NT2/D1 (cell line): ENCODE measurements around the gene SIRPB1.
"Not testable (repeated sequence)": the region's sequence is repeated elsewhere in the genome, so short reads cannot be mapped to it uniquely, and the experiment has no call there.

Source experiments
- DNase-seq: peaks from one replicate; pipeline ENCODE4 v3.0.0-alpha.2; 2011; ENCODE audit warnings: low read depth, low spot score
- H3K27me3 ChIP-seq: 2 replicates; pipeline ENCODE4 v1.6.0; 2011; ENCODE audit warnings: mild to moderate bottlenecking; ENCODE audit not compliant: insufficient read length, insufficient read depth
- H3K36me3 ChIP-seq: 2 replicates; pipeline ENCODE4 v1.6.1; 2011; ENCODE audit warnings: mild to moderate bottlenecking, low read length, mixed read lengths; ENCODE audit not compliant: insufficient read depth, insufficient read length
- H3K4me1 ChIP-seq: 2 replicates; pipeline ENCODE4 v1.5.1; 2011; ENCODE audit not compliant: insufficient read depth, insufficient read length
- H3K4me3 ChIP-seq: 2 replicates; pipeline ENCODE4 v1.5.1; 2011; ENCODE audit warnings: low read depth; ENCODE audit not compliant: insufficient read length
- H3K9ac ChIP-seq: 2 replicates; pipeline ENCODE4 v1.6.0; 2011; ENCODE audit warnings: low read depth; ENCODE audit not compliant: insufficient read length
- H3K9me3 ChIP-seq: 2 replicates; pipeline ENCODE4 v1.5.1; 2011; ENCODE audit warnings: mild to moderate bottlenecking, low read length; ENCODE audit not compliant: insufficient read depth
- SUZ12 ChIP-seq: IDR thresholded peaks from 2 replicates; pipeline ENCODE4 v1.6.1; 2011; ENCODE audit not compliant: insufficient read length, insufficient read depth; ENCODE audit errors: extremely low read depth
- YY1 ChIP-seq: IDR thresholded peaks from 2 replicates; pipeline ENCODE4 v1.6.1; 2011; ENCODE audit not compliant: insufficient read length, insufficient read depth
- ZNF274 ChIP-seq: IDR thresholded peaks from 2 replicates; pipeline ENCODE4 v1.6.1; 2011; ENCODE audit warnings: mild to moderate bottlenecking, low read depth, low read length

The SIRPB1 gene

DNA sequence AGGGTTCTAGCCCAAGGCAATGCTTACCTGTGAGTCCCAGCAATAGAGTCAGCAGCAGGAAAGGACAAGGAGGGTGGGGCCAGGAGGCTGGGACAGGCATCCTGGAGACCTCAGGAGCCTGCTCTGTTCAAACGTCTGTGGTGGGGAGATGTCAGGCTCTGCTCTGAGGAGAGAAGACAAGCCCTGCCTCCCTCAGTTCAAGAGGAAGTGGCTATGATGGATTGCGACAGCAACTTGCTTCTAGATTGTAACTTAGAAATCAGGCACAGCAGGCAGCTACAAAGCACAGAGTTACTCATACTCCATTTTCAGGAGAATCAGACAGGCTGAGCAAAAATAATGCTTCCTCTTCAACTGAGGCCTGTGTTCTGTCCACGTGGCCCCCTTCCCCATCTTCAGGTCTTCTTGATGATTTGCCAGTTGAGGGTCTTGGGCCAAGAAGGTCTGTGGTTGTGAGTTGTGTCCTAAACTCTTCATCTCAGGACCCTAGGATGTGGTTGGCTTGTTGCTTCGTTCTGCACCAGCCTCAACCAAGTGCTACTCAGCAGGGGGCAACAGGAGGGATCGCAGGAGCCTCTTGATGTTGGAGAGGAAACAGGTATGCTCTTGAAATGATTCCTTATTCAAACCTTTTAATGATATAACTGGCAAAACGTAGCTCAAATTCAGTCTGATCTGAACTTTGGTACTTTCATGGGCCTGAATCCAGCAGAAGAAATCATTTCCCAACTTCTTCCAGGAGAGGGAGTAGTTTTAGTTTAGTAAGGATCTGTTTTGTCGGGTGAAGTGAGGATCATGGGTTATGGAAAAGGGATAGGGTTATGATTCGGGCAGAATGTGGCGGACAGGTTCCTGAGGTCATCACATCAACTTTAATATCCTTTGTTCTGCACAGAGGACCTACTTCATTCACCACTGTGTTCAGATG is 31.0 kb downstream of the SIRPB1 start:
- no peaks in the 10 kb centered on the region for H3K36me3 ChIP-seq
- TF ChIP-seq ZNF274 = no peak
- TF ChIP-seq SUZ12 = no peak
- TF ChIP-seq YY1 = no peak
- DNase-seq = no peak
- no peak overlapping the region for H3K9ac ChIP-seq
- no peaks in the 10 kb centered on the region for H3K9me3 ChIP-seq
- H3K4me3 ChIP-seq = no peak overlapping the region
- no peaks in the 10 kb centered on the region for H3K4me1 ChIP-seq
- H3K27me3 ChIP-seq = no peaks in the 10 kb centered on the region

DNA sequence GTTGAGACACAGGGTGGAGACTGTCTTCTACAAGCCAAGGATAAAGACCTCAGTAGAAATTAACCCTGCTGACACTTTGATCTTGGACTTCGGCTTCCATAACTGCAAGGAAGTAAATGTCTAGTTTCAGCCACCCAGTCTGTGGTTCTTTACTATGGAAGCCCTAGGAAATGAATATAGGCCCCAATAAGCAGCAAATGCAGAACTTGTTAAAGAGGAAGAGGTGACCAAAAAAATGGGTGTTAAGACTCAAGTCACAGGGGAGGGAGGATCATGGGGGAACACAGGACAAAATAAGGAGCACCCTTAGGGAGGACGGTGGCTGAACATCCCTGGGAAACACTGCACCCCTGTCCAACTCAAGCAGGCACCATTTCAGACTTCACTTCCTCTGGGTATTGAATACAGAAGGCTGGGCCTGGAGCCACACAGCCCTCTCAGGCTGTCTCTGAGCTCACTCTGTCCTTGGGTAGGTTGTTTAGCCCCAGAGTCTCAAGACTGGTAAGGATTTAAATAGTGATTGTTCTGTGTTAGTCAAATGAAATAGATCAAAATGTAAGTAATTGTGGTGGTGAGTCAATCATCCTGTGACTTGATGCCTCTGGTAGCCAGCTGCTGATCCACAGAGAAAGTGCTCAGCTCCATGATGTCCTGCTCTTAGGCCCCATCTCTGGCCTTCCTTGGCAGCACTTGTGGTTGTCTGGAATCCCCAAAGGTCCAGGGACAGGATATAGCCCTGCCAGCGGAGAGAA is 31.9 kb downstream of the SIRPB1 start:
- Histone ChIP-seq H3K9ac (no peak overlapping the region), H3K4me3 (no peak overlapping the region), H3K36me3 (no peaks in the 10 kb centered on the region), H3K9me3 (no peaks in the 10 kb centered on the region), H3K4me1 (no peaks in the 10 kb centered on the region), H3K27me3 (no peaks in the 10 kb centered on the region)
- DNase-seq = no peak
- TF ChIP-seq ZNF274 (no peak), SUZ12 (no peak), YY1 (no peak)

DNA sequence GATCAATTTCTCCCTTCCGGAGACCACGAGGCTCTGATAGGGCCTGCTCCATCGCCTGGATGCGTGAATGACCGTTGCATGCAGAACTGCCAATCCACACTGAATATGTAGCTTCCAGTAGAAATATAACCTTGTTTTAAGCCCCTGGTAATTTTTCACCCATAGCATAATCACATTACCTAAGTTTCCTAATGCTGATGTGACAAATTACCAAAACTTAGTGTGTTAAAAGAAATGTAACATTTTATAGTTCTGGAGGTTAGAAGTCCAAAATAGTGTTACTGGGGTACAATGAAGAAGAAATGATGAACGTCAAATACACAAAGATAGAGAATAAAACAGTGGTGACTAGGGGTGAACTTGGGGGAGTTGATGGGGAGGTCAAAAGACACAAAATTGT is 40.3 kb downstream of the SIRPB1 start:
- Histone ChIP-seq H3K4me1 (no peaks in the 10 kb centered on the region), H3K9me3 (no peaks in the 10 kb centered on the region), H3K36me3 (no peaks in the 10 kb centered on the region), H3K9ac (no peak overlapping the region), H3K4me3 (no peak overlapping the region), H3K27me3 (no peaks in the 10 kb centered on the region)
- TF ChIP-seq YY1 = no peak
- no peak for TF ChIP-seq SUZ12
- TF ChIP-seq ZNF274 = no peak
- no peak for DNase-seq

DNA sequence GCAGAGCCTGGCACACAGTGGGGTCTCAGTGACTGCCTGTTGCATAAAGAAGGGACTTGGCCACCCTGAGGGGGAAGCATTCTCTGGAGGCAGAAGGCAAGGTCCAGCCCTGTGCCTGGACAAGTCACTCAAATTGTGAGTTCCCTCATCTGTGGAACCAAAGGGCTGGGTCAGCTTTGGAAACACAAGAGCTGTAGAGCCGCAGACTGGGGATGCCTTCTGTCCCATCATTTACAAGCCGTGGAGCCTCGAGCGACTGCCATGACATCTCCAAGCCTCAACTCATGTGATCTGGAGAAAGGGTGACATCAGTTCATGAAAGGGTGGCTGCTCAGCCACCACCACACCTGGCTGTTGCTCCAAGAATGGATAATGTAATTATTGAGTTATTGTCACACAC is 41.9 kb downstream of the SIRPB1 start:
- no peaks in the 10 kb centered on the region for H3K36me3 ChIP-seq
- TF ChIP-seq SUZ12 = no peak
- TF ChIP-seq ZNF274 = no peak
- no peak overlapping the region for H3K4me3 ChIP-seq
- no peaks in the 10 kb centered on the region for H3K9me3 ChIP-seq
- no peaks in the 10 kb centered on the region for H3K4me1 ChIP-seq
- H3K9ac ChIP-seq = no peak overlapping the region
- no peak for DNase-seq
- H3K27me3 ChIP-seq = no peaks in the 10 kb centered on the region

- H3K9me3 ChIP-seq, H3K9ac ChIP-seq, H3K27me3 ChIP-seq, H3K4me3 ChIP-seq, H3K36me3 ChIP-seq, DNase-seq, H3K4me1 ChIP-seq: not testable (repeated sequence)
Observed at GRCh38 chr20:1577313-1577712, 42.5 kb downstream of the SIRPB1 start.

DNA sequence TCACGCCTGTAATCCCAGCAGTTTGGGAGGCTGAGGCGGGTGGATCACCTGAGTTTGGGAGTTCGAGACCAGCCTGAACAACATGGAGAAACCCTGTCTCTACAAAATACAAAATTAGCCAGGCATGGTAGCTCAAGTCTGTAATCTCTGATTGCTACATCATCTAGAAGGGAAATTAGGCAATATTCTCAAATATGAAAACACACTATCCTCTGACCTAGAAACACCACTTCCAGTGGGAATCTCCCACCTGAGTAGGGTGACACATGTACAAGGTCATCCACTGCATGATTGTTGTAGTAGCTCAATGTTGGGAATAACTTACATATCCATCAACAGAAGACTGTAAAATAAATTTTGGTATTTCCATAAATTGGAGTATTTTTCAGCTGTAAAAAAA is 43.2 kb downstream of the SIRPB1 start:
- TF ChIP-seq ZNF274 = no peak
- TF ChIP-seq SUZ12 = no peak
- TF ChIP-seq YY1 = no peak
- Histone ChIP-seq H3K4me3 (no peak overlapping the region), H3K4me1 (no peaks in the 10 kb centered on the region), H3K9me3 (no peaks in the 10 kb centered on the region), H3K36me3 (no peaks in the 10 kb centered on the region), H3K27me3 (no peaks in the 10 kb centered on the region), H3K9ac (no peak overlapping the region)
- DNase-seq = no peak

DNA sequence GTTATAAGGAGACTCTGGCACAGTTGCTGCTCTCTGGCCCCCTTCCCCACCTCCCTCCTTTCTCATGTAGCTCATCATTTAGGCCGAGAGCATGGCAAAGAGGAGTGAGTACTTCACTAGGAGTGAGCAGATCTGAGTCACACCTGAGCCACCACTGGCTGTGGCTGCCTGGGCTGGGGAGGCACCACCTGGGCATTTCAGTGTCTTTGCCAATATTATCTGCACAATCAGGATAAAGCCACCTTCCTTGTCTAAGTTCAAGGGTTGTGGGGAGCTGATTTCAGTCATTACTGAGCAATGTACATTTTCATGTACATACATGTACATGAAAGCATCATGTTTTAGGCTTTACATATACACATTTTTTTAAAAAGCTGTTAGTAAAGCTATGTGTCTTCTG is 43.8 kb downstream of the SIRPB1 start:
- H3K4me1 ChIP-seq, H3K36me3 ChIP-seq, H3K4me3 ChIP-seq, DNase-seq, H3K9me3 ChIP-seq, H3K9ac ChIP-seq, H3K27me3 ChIP-seq: not testable (repeated sequence)

DNA sequence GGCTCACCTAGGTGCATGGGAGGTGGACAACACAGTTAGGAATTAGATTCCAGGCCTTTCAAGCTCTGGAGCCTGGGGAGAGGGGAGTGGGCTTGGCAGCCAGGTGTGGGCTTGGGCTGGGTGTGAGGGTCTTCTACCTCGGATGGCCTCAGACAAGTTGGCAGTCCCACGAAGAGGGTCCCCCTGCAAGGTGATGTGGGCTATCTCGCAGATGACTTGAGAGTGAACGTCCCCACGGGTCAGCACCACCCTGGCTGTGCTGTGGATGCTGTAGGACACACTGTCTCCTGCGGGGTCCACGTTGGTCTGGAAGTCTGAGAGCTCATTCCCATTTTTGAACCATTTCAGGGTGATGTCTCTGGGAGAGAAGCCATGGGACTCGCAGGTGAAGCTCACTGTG is 48.2 kb downstream of the SIRPB1 start:
- not testable (repeated sequence) for H3K4me1 ChIP-seq, DNase-seq, H3K27me3 ChIP-seq, H3K9ac ChIP-seq, H3K9me3 ChIP-seq, H3K36me3 ChIP-seq, H3K4me3 ChIP-seq
